ENCODE results near the gene SIVA1.

The SIVA1 gene

GRCh38 chr14:104769324-104770071, 16.6 kb downstream of the SIVA1 start:
- H3K27ac ChIP-seq (ENCODE audit: extremely low read depth, low read depth, low read length) = no peak overlapping the region
- TF ChIP-seq ZNF791 (tag by site-specific recombination; IDR thresholded peaks at IDR 0.05) (no peak), KLF9 (tag by site-specific recombination; IDR thresholded peaks at IDR 0.05; ENCODE audit: low read depth) (no peak), ZNF600 (tag by site-specific recombination; IDR thresholded peaks at IDR 0.05) (no peak), ZNF596 (tag by site-specific recombination; IDR thresholded peaks at IDR 0.05) (no peak), BCL11A (tag by site-specific recombination; IDR thresholded peaks at IDR 0.05; ENCODE audit: low read depth) (0 out of 2 replicates have a peak, but pooled peaks have one; percentile 12), ZNF274 (IDR thresholded peaks at IDR 0.05; ENCODE audit: low read length) (no peak), ZNF274 (tag by site-specific recombination; IDR thresholded peaks at IDR 0.05; ENCODE audit: borderline replicate concordance) (no peak), ZNF621 (tag by site-specific recombination; IDR thresholded peaks at IDR 0.05) (no peak), MYNN (tag by site-specific recombination; IDR thresholded peaks at IDR 0.05; ENCODE audit: borderline replicate concordance) (no peak), PRDM2 (tag by site-specific recombination; IDR thresholded peaks at IDR 0.05; ENCODE audit: borderline replicate concordance) (no peak), ZNF837 (tag by site-specific recombination; IDR thresholded peaks at IDR 0.05) (no peak), SALL2 (tag by site-specific recombination; IDR thresholded peaks at IDR 0.05; ENCODE audit: borderline replicate concordance) (no peak), ZFHX2 (tag by site-specific recombination; conservative IDR thresholded peaks at IDR 0.05) (0 out of 2 replicates have a peak, but pooled peaks have one; percentile 2), ZNF26 (tag by site-specific recombination; IDR thresholded peaks at IDR 0.05) (no peak), REST (tag by site-specific recombination; IDR thresholded peaks at IDR 0.05) (0 out of 2 replicates have a peak, but pooled peaks have one; percentile 10), KLF7 (tag by site-specific recombination; IDR thresholded peaks at IDR 0.05; ENCODE audit: borderline replicate concordance) (no peak), ZFP37 (tag by site-specific recombination; IDR thresholded peaks at IDR 0.05) (no peak), KLF17 (tag by site-specific recombination; IDR thresholded peaks at IDR 0.05) (no peak), ZIC2 (tag by site-specific recombination; IDR thresholded peaks at IDR 0.05) (peak; percentile 31), ZNF776 (tag by site-specific recombination; IDR thresholded peaks at IDR 0.05; ENCODE audit: borderline replicate concordance) (no peak), AEBP2 (tag by site-specific recombination; IDR thresholded peaks at IDR 0.05; ENCODE audit: borderline replicate concordance) (no peak), ZNF341 (tag by site-specific recombination; IDR thresholded peaks at IDR 0.05; ENCODE audit: low read depth) (no peak)

More at GRCh38 chr14:104769324-104770071, 16.6 kb downstream of the SIVA1 start:
- Histone ChIP-seq H3K36me3 (ENCODE audit: control insufficient read depth in 2 of 2, insufficient read depth in 1 of 2, low read length in 2 of 2) (peaks cover 0 to 49% of the 10 kb centered on the region in 2 experiments; a peak in 2 of 3 replicates), H3K9me3 (ENCODE audit: control insufficient read depth, insufficient read depth, low read depth, low read length) (no peaks in the 10 kb centered on the region), H3K4me1 (ENCODE audit: control insufficient read depth, insufficient read depth, low read length) (peaks cover 4% of the 10 kb centered on the region; the same call in 1 of the 2 replicates), H3K4me3 (ENCODE audit: low read depth, low read length) (no peak overlapping the region)
- ChIA-PET POLR2A (interaction anchor here (1.3 to 1.7 kb wide), 5 partner anchors 17 to 56 kb away, joined by 3 to 14 read pairs (median 7); partner anchors contain the start of gene SIVA1), CTCF (interaction anchor here (0.9 to 3.7 kb wide), 12 partner anchors 10 to 138 kb away, joined by 3 to 57 read pairs (median 5); no protein-coding TSS in a partner anchor)
